HFF-Myc (cell line): ENCODE results near the gene SVEP1.

Experiments
- DNase-seq: peaks from one replicate; pipeline ENCODE4 v3.0.0-alpha.2; 2011; ENCODE audit warnings: low read depth; ENCODE audit errors: extremely low read depth
- H3K4me3 ChIP-seq: replicated peaks from 2 replicates; pipeline ENCODE4 v1.5.1; 2011; ENCODE audit warnings: low read depth, mild to moderate bottlenecking, control low read depth, low read length
- CTCF ChIP-seq: IDR thresholded peaks from 2 replicates; pipeline ENCODE4 v1.5.1; 2012; ENCODE audit warnings: mild to moderate bottlenecking, low read depth, low read length, control low read depth; ENCODE audit errors: missing control alignments

SVEP1 gene

GRCh38 chr9:110351009-110351467, 228.5 kb downstream of the SVEP1 start:
- H3K4me3 ChIP-seq: no peak overlapping the region
- no peak for TF ChIP-seq CTCF
- DNase-seq: peak; percentile 41

GRCh38 chr9:110346325-110346724, 233.2 kb downstream of the SVEP1 start:
- TF ChIP-seq CTCF: no peak
- DNase-seq: no peak
- H3K4me3 ChIP-seq: no peak overlapping the region

- TF ChIP-seq CTCF: no peak
- H3K4me3 ChIP-seq: no peak overlapping the region
- DNase-seq: no peak
Measured at GRCh38 chr9:110344821-110345220, 234.7 kb downstream of the SVEP1 start.

GRCh38 chr9:110343551-110343950, 236.0 kb downstream of the SVEP1 start:
- no peak for DNase-seq
- TF ChIP-seq CTCF: no peak
- no peak overlapping the region for H3K4me3 ChIP-seq

- no peak overlapping the region for H3K4me3 ChIP-seq
- DNase-seq: no peak
- TF ChIP-seq CTCF: peak; percentile 54
Measured at GRCh38 chr9:110340306-110340705, 239.2 kb downstream of the SVEP1 start.

GRCh38 chr9:110338143-110338542, 241.4 kb downstream of the SVEP1 start:
- no peak for TF ChIP-seq CTCF
- no peak overlapping the region for H3K4me3 ChIP-seq
- no peak for DNase-seq

DNA sequence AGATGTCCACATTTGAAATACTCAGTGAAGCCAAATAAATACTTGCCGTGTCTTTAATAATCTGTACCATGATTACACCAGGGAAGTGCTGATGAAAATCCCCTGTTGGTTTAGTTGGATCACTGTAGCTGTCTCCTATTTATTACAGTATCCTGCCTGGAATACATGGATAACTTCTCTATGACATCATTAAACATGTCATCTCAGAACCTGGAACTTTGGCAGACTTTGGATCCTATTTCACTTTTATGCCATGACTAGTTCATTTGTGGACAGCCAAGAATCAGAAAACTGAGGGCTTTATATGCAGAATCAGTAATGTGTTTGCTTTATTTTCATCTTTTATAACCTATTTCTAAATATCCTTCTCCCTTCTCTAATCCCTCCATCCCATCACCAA, 241.8 kb downstream of the SVEP1 start, which contains the start of gene TXNDC8:
Gene TXNDC8 (minus strand): TSS at position 137 of the 400 bp plus-strand sequence.
- H3K4me3 ChIP-seq: no peak within 1 kb of the TSS
- TF ChIP-seq CTCF: no peak
- DNase-seq: no peak
